ENCODE results near the gene RGS14. TPM values are rescaled to one million over a fixed set of nuclear protein-coding genes. Genes with fewer than 3 reads are reported as not detected.

The RGS14 gene
- total RNA-seq, 2 donors from 2014 or later = 9.1 to 10.1 TPM

- H3K27me3 ChIP-seq = no peaks in the 10 kb centered on the region
- H3K4me1 ChIP-seq = no peaks in the 10 kb centered on the region
- H3K9ac ChIP-seq (ENCODE audit: low read depth in 2 of 2, low read length in 2 of 2) = no peak overlapping the region
- no peaks in the 10 kb centered on the region for H3K9me3 ChIP-seq
- no peaks in the 10 kb centered on the region for H3K36me3 ChIP-seq
- H3K27ac ChIP-seq = no peak overlapping the region
- no peak for DNase-seq
- TF ChIP-seq, protein P1, sequence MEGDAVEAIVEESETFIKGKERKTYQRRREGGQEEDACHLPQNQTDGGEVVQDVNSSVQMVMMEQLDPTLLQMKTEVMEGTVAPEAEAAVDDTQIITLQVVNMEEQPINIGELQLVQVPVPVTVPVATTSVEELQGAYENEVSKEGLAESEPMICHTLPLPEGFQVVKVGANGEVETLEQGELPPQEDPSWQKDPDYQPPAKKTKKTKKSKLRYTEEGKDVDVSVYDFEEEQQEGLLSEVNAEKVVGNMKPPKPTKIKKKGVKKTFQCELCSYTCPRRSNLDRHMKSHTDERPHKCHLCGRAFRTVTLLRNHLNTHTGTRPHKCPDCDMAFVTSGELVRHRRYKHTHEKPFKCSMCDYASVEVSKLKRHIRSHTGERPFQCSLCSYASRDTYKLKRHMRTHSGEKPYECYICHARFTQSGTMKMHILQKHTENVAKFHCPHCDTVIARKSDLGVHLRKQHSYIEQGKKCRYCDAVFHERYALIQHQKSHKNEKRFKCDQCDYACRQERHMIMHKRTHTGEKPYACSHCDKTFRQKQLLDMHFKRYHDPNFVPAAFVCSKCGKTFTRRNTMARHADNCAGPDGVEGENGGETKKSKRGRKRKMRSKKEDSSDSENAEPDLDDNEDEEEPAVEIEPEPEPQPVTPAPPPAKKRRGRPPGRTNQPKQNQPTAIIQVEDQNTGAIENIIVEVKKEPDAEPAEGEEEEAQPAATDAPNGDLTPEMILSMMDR (IDR thresholded peaks at IDR 0.05) = no peak
- H3K4me3 ChIP-seq = no peak overlapping the region
- intact Hi-C loops (cut with DNase I) = loop anchor here (5.0 kb wide), 1 partner anchor 52 kb away; no protein-coding TSS in a partner anchor
These were observed 21.5 kb downstream of the RGS14 start for GRCh38 chr5:177378884-177379883.

GRCh38 chr5:177380805-177381126 lies 23.0 kb downstream of the RGS14 start:
- TF ChIP-seq, protein P1 (IDR thresholded peaks at IDR 0.05) = no peak

GRCh38 chr5:177382423-177383029 lies 24.8 kb downstream of the RGS14 start:
- intact Hi-C loops (cut with DNase I) = no loop called here

More at GRCh38 chr5:177380805-177381126, 23.0 kb downstream of the RGS14 start:
- H3K27me3 ChIP-seq = no peaks in the 10 kb centered on the region
- no peak overlapping the region for H3K27ac ChIP-seq
- no peaks in the 10 kb centered on the region for H3K4me1 ChIP-seq
- no peak overlapping the region for H3K4me3 ChIP-seq
- H3K9ac ChIP-seq (ENCODE audit: low read depth in 2 of 2, low read length in 2 of 2) = no peak overlapping the region
- intact Hi-C loops (cut with DNase I) = no loop called here
- no peaks in the 10 kb centered on the region for H3K36me3 ChIP-seq
- DNase-seq = no peak
- H3K9me3 ChIP-seq = no peaks in the 10 kb centered on the region

GRCh38 chr5:177383181-177383580 lies 25.5 kb downstream of the RGS14 start:
- no peaks in the 10 kb centered on the region for H3K4me1 ChIP-seq

More at GRCh38 chr5:177382423-177383029, 24.8 kb downstream of the RGS14 start:
- H3K36me3 ChIP-seq = no peaks in the 10 kb centered on the region
- DNase-seq = no peak
- TF ChIP-seq, protein P1 (IDR thresholded peaks at IDR 0.05) = no peak
- no peak overlapping the region for H3K9ac ChIP-seq (ENCODE audit: low read depth in 2 of 2, low read length in 2 of 2)
- H3K4me1 ChIP-seq = no peaks in the 10 kb centered on the region
- no peaks in the 10 kb centered on the region for H3K9me3 ChIP-seq
- H3K27me3 ChIP-seq = no peaks in the 10 kb centered on the region
- no peak overlapping the region for H3K27ac ChIP-seq
- H3K4me3 ChIP-seq = no peak overlapping the region

DNA sequence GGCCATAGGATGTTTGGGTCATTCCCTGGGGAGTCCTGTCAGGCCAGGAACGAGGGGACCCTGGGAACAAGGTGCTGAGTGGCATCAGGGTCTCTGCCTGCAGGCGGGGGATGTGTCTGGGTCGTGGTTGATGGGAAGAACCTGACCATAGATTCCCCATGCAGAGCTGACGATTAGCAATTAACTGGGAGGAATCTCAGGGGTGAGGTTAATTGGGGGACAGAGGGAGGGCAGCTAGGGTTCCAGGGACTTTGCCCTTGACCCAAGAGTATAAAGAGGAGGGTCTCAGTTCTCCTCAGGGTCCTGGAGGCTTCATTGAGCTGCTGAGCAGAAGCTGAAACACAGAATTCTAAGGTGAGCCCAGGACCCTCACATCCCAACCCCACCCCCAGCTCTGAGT lies 26.4 kb downstream of the RGS14 start, which contains the start of gene SLC34A1:
SLC34A1 (plus strand) TSS at position 301 of the 400 bp plus-strand sequence. CDS start 1,308 bp downstream, outside the sequence.
- TF ChIP-seq, protein P1 (IDR thresholded peaks at IDR 0.05) = no peak
- Histone ChIP-seq H3K27me3 (no peaks in the 10 kb centered on the region), H3K4me3 (no peak within 1 kb of the TSS), H3K27ac (no peak within 1 kb of the TSS), H3K9ac (ENCODE audit: low read depth in 2 of 2, low read length in 2 of 2) (no peak within 1 kb of the TSS), H3K4me1 (no peaks in the 10 kb centered on the region), H3K36me3 (no peaks in the 10 kb centered on the region), H3K9me3 (no peaks in the 10 kb centered on the region)
- DNase-seq = no peak
- intact Hi-C loops (cut with DNase I) = no loop called here

More at GRCh38 chr5:177383181-177383580, 25.5 kb downstream of the RGS14 start:
- H3K4me3 ChIP-seq = no peak overlapping the region
- intact Hi-C loops (cut with DNase I) = no loop called here
- H3K27me3 ChIP-seq = no peaks in the 10 kb centered on the region
- H3K36me3 ChIP-seq = no peaks in the 10 kb centered on the region
- H3K9ac ChIP-seq (ENCODE audit: low read depth in 2 of 2, low read length in 2 of 2) = no peak overlapping the region
- H3K9me3 ChIP-seq = no peaks in the 10 kb centered on the region
- H3K27ac ChIP-seq = no peak overlapping the region
- no peak for DNase-seq
- TF ChIP-seq, protein P1 (IDR thresholded peaks at IDR 0.05) = no peak
